ENCODE data around the gene RORB. TPM values are rescaled to one million over a fixed set of nuclear protein-coding genes. Genes with fewer than 3 reads are reported as not detected.

The RORB gene
- total RNA-seq, 1 experiment from 2014 or later: not detected

GRCh38 chr9:74500584-74500924, 3.4 kb downstream of the RORB start:
- no peaks in the 10 kb centered on the region for H3K9me3 Mint-ChIP-seq (ENCODE audit: unreplicated experiment)
- no peaks in the 10 kb centered on the region for H3K36me3 ChIP-seq (ENCODE audit: control insufficient read depth, insufficient read depth, low read length)
- ChIA-PET CTCF (no interaction called here), POLR2A (no interaction called here)
- peaks cover 7% of the 10 kb centered on the region for H3K27me3 Mint-ChIP-seq (ENCODE audit: insufficient read depth, unreplicated experiment)
- H3K4me1 ChIP-seq: no peaks in the 10 kb centered on the region
- no peak overlapping the region for H3K27ac Mint-ChIP-seq (ENCODE audit: unreplicated experiment)
- H3K4me3 Mint-ChIP-seq (ENCODE audit: unreplicated experiment): no peak overlapping the region
- intact Hi-C loops (cut with micrococcal nuclease; ENCODE audit: unreplicated experiment): no loop called here
- BruUV-seq (replicated peaks): no TSS peak
- no peaks in the 10 kb centered on the region for H3K27me3 ChIP-seq (replicated peaks; ENCODE audit: control insufficient read depth, insufficient read depth, low read length)
- TF ChIP-seq, protein P1, sequence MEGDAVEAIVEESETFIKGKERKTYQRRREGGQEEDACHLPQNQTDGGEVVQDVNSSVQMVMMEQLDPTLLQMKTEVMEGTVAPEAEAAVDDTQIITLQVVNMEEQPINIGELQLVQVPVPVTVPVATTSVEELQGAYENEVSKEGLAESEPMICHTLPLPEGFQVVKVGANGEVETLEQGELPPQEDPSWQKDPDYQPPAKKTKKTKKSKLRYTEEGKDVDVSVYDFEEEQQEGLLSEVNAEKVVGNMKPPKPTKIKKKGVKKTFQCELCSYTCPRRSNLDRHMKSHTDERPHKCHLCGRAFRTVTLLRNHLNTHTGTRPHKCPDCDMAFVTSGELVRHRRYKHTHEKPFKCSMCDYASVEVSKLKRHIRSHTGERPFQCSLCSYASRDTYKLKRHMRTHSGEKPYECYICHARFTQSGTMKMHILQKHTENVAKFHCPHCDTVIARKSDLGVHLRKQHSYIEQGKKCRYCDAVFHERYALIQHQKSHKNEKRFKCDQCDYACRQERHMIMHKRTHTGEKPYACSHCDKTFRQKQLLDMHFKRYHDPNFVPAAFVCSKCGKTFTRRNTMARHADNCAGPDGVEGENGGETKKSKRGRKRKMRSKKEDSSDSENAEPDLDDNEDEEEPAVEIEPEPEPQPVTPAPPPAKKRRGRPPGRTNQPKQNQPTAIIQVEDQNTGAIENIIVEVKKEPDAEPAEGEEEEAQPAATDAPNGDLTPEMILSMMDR (IDR thresholded peaks at IDR 0.05; ENCODE audit: insufficient read depth in 1 of 2, low read depth in 1 of 2, low read length in 1 of 2, severe bottlenecking in 1 of 2, unreplicated experiment in 1 of 2): no peak
- no peaks in the 10 kb centered on the region for H3K9me3 ChIP-seq
- H3K4me1 Mint-ChIP-seq (ENCODE audit: low read depth, unreplicated experiment): peaks cover 6% of the 10 kb centered on the region
- H3K36me3 Mint-ChIP-seq (ENCODE audit: insufficient read depth, unreplicated experiment): no peaks in the 10 kb centered on the region
- no peak for DNase-seq
- no peak overlapping the region for H3K4me3 ChIP-seq (ENCODE audit: low read depth, low read length)

DNA sequence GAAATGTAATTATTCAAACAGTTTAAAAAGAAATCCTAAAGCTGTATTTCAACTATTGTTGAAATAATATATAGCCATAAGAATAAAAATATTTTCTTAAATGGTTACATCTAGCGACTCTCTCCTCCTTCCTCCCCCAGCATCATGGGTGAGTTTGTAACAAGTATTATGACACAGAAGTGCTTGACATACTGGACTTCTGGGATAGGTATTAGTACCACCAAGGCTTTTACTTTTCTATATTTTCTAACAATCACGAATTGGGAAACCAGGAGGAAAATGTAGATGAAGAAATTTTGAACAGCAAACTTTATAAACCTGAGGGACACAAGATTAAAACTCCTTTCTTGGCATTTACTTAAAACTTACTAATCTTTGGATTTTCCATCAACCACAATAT, 4.4 kb downstream of the RORB start:
- TF ChIP-seq, protein P1 (IDR thresholded peaks at IDR 0.05; ENCODE audit: insufficient read depth in 1 of 2, low read depth in 1 of 2, low read length in 1 of 2, severe bottlenecking in 1 of 2, unreplicated experiment in 1 of 2): no peak
- ChIA-PET CTCF (no interaction called here), POLR2A (no interaction called here)
- Histone ChIP-seq H3K4me3 (ENCODE audit: low read depth, low read length) (no peak overlapping the region), H3K36me3 (ENCODE audit: control insufficient read depth, insufficient read depth, low read length) (no peaks in the 10 kb centered on the region), H3K9me3 (no peaks in the 10 kb centered on the region), H3K4me1 (no peaks in the 10 kb centered on the region), H3K27me3 (replicated peaks; ENCODE audit: control insufficient read depth, insufficient read depth, low read length) (no peaks in the 10 kb centered on the region)
- Mint-ChIP-seq H3K4me3 (ENCODE audit: unreplicated experiment) (no peak overlapping the region), H3K27me3 (ENCODE audit: insufficient read depth, unreplicated experiment) (peaks cover 7% of the 10 kb centered on the region), H3K4me1 (ENCODE audit: low read depth, unreplicated experiment) (peaks cover 6% of the 10 kb centered on the region), H3K36me3 (ENCODE audit: insufficient read depth, unreplicated experiment) (no peaks in the 10 kb centered on the region), H3K27ac (ENCODE audit: unreplicated experiment) (no peak overlapping the region), H3K9me3 (ENCODE audit: unreplicated experiment) (no peaks in the 10 kb centered on the region)
- DNase-seq: no peak
- intact Hi-C loops (cut with micrococcal nuclease; ENCODE audit: unreplicated experiment): no loop called here
- no TSS peak for BruUV-seq (replicated peaks)

- Mint-ChIP-seq H3K27me3 (ENCODE audit: insufficient read depth, unreplicated experiment) (peaks cover 3% of the 10 kb centered on the region), H3K9me3 (ENCODE audit: unreplicated experiment) (no peaks in the 10 kb centered on the region), H3K27ac (ENCODE audit: unreplicated experiment) (no peak overlapping the region), H3K4me3 (ENCODE audit: unreplicated experiment) (no peak overlapping the region), H3K4me1 (ENCODE audit: low read depth, unreplicated experiment) (no peaks in the 10 kb centered on the region), H3K36me3 (ENCODE audit: insufficient read depth, unreplicated experiment) (no peaks in the 10 kb centered on the region)
- TF ChIP-seq, protein P1 (IDR thresholded peaks at IDR 0.05; ENCODE audit: insufficient read depth in 1 of 2, low read depth in 1 of 2, low read length in 1 of 2, severe bottlenecking in 1 of 2, unreplicated experiment in 1 of 2): no peak
- POLR2A ChIA-PET: no interaction called here
- Histone ChIP-seq H3K4me3 (ENCODE audit: low read depth, low read length) (no peak overlapping the region), H3K4me1 (no peaks in the 10 kb centered on the region), H3K36me3 (ENCODE audit: control insufficient read depth, insufficient read depth, low read length) (no peaks in the 10 kb centered on the region), H3K9me3 (no peaks in the 10 kb centered on the region), H3K27me3 (replicated peaks; ENCODE audit: control insufficient read depth, insufficient read depth, low read length) (no peaks in the 10 kb centered on the region)
- no peak for DNase-seq
- BruUV-seq (replicated peaks): no TSS peak
- intact Hi-C loops (cut with micrococcal nuclease; ENCODE audit: unreplicated experiment): no loop called here
- CTCF ChIA-PET: no interaction called here
Measured at GRCh38 chr9:74503219-74503618, 6.1 kb downstream of the RORB start.
